HFF-Myc (cell line): ENCODE results near the gene FAT1.

Source experiments
- DNase-seq: peaks from one replicate; pipeline ENCODE4 v3.0.0-alpha.2; 2011; ENCODE audit warnings: low read depth; ENCODE audit errors: extremely low read depth
- H3K4me3 ChIP-seq: replicated peaks from 2 replicates; pipeline ENCODE4 v1.5.1; 2011; ENCODE audit warnings: low read depth, mild to moderate bottlenecking, control low read depth, low read length
- TF ChIP-seq, protein P1 (sequence below): IDR thresholded peaks from 2 replicates; pipeline ENCODE4 v1.5.1; 2012; ENCODE audit warnings: mild to moderate bottlenecking, low read depth, low read length, control low read depth; ENCODE audit errors: missing control alignments

The FAT1 gene

GRCh38 chr4:186729856-186730255 is 6.2 kb upstream of the FAT1 start:
- TF ChIP-seq, protein P1, sequence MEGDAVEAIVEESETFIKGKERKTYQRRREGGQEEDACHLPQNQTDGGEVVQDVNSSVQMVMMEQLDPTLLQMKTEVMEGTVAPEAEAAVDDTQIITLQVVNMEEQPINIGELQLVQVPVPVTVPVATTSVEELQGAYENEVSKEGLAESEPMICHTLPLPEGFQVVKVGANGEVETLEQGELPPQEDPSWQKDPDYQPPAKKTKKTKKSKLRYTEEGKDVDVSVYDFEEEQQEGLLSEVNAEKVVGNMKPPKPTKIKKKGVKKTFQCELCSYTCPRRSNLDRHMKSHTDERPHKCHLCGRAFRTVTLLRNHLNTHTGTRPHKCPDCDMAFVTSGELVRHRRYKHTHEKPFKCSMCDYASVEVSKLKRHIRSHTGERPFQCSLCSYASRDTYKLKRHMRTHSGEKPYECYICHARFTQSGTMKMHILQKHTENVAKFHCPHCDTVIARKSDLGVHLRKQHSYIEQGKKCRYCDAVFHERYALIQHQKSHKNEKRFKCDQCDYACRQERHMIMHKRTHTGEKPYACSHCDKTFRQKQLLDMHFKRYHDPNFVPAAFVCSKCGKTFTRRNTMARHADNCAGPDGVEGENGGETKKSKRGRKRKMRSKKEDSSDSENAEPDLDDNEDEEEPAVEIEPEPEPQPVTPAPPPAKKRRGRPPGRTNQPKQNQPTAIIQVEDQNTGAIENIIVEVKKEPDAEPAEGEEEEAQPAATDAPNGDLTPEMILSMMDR, result no peak
- DNase-seq, result no peak
- no peak overlapping the region for H3K4me3 ChIP-seq

DNA sequence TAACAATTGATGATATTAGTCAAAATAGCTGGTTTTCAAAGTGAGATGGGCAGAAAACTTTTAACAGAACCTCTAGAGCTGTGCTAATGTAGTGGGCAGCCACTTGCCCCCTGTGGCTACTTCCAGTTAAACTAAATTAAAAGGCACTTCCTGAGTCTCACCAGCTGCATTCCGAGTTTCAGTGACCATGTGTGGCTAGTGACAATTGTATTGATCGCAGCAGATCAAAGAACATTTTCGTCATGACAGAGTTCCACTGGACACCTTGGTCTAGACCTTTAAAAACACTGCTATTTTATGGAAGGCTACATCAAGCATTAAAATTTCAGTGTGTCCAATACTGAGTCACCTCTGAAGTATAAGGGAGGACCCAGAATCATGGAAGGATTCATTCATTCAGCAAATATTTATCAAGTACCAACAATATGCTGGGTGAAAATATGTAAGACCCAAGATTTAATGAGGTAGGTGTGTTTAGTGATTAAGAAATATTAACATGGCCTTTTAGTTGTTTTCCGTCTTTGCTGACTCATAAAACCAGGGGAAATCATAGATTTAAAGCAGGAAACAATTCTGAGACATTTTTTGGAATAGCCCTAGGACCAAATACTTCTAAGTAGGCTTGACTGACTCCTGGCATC is 5.1 kb upstream of the FAT1 start:
- no peak for DNase-seq
- TF ChIP-seq, protein P1, result no peak
- no peak overlapping the region for H3K4me3 ChIP-seq

DNA sequence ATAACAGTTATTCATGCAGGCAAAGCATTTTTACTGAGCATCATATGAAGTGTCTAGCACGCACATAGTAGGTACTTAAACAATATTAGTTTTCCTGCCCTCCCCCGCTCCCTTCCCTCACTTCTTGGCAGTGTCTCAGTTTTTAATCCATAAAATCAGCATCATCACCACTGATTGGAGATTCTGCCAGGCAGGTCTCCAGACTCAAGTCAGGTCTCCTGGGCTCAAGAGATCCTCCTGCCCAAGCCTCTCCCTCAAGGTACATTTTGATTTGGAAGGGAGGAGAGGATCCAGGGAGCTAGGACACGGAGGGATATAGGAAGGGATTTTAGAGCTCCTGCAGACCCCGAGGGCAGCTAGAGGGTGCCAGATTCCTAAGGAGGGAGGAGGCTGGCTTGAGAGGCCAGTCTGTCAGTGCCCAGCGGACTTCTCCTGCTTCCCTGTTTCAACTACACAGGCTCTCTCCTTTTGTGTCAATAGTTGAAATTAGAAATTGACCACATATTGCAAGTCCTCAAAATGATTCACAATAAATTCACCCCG is 4.4 kb upstream of the FAT1 start:
- no peak for DNase-seq
- H3K4me3 ChIP-seq, result peak overlapping the region; percentile 98; the same call in 1 of the 2 replicates
- TF ChIP-seq, protein P1, result no peak

DNA sequence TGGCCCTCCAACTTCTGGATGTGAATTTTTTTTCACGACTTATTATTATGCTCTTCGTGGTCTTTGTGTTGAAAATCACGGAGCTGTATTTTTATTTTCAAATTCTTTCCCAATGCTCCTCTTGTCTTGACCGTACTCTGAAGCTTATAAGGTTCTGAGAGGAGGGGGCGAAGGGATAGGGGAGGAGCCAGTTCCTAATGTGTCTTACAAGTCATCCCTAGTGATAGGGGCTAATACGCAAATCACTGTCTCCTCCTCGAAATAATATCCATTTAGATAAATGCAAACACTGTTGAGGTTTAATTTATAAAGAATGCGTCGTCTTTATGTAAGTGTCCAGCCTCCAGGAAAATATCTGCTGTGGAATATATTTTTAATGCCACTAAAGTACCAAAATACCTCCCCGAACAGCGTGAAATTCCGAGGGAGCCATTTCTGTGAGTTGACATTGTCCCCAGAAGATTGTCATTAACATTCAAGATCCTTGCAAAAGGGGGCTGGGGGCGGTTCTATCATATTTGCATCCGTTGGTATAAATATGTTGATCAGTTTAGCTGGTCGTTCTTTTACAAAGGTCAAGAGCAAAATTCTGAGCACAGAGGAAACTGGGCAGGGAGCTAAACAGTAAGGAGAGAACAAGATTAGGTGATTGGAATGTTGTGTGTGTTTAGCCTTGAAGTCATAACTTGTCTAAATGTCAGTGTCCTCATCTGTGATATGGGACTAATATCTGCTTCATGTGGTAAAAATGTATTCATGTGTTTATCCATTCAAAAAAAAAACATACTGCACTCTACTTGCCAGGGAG is 3.7 kb upstream of the FAT1 start:
- TF ChIP-seq, protein P1, result no peak
- no peak for DNase-seq
- peak overlapping the region; percentile 98 for H3K4me3 ChIP-seq

GRCh38 chr4:186726426-186727168 is 2.9 kb upstream of the FAT1 start:
- TF ChIP-seq, protein P1, result no peak
- H3K4me3 ChIP-seq, result peak overlapping the region; percentile 98
- DNase-seq, result no peak
